Caco-2 (cell line): ENCODE measurements around the gene HPN. TPM values are rescaled to one million over a fixed set of nuclear protein-coding genes. Genes with fewer than 3 reads are reported as not detected.

Source experiments
- BruUV-seq: library from RNA; stranded (reverse); fragments of 400-500 nt; replicated peaks from 2 replicates; lab custom pipeline; 2021; lab: Mats Ljungman, UMichigan
- CTCF ChIA-PET: fragments of 300-600 bp; sonication (Branson Sonifier 250); formaldehyde crosslinking; loops from one replicate; lab custom pipeline; 2022; ENCODE audit warnings: antibody characterized with exemption; lab: Charles Lee
- POLR2A ChIA-PET: fragments of 300-600 bp; sonication (Branson Sonifier 250); formaldehyde crosslinking; loops from one replicate; lab custom pipeline; 2022; ENCODE audit warnings: antibody characterized with exemption; lab: Charles Lee
- DNase-seq, 2 experiments: peaks; one replicate each; pipeline versions ENCODE4 v3.0.0 to v3.0.0-alpha.2; 2020 to 2022
- H3K27me3 ChIP-seq: replicated peaks from 2 replicates; pipeline ENCODE4 v1.6.0; 2011; ENCODE audit warnings: low read length; ENCODE audit not compliant: control insufficient read depth, insufficient read depth
- H3K36me3 ChIP-seq: 2 replicates; pipeline ENCODE4 v1.5.1; 2011; ENCODE audit warnings: low read length; ENCODE audit not compliant: control insufficient read depth, insufficient read depth
- H3K4me1 ChIP-seq: fragments of 250-450 bp; sonication (Bioruptor Pico); 2 replicates; pipeline ENCODE4 v1.5.1; 2020; ENCODE audit warnings: mild to moderate bottlenecking
- H3K4me3 ChIP-seq: 2 replicates; pipeline ENCODE4 v1.5.1; 2011; ENCODE audit warnings: low read depth, mild to moderate bottlenecking, control low read depth, low read length
- H3K9me3 ChIP-seq: fragments of 250-450 bp; sonication (Bioruptor Pico); 2 replicates; pipeline ENCODE4 v1.5.1; 2020; ENCODE audit warnings: mild to moderate bottlenecking, moderate library complexity
- H3K27ac Mint-ChIP-seq: one replicate; pipeline ENCODE4 v1.8.0; 2022; ENCODE audit warnings: mixed read lengths; ENCODE audit not compliant: unreplicated experiment
- H3K27me3 Mint-ChIP-seq: one replicate; pipeline ENCODE4 v1.8.0; 2022; ENCODE audit warnings: mixed read lengths; ENCODE audit not compliant: insufficient read depth, unreplicated experiment
- H3K36me3 Mint-ChIP-seq: one replicate; pipeline ENCODE4 v1.8.0; 2022; ENCODE audit warnings: mild to moderate bottlenecking, mixed read lengths; ENCODE audit not compliant: insufficient read depth, unreplicated experiment
- H3K4me1 Mint-ChIP-seq: one replicate; pipeline ENCODE4 v1.8.0; 2022; ENCODE audit warnings: low read depth, mixed read lengths; ENCODE audit not compliant: unreplicated experiment
- H3K4me3 Mint-ChIP-seq: one replicate; pipeline ENCODE4 v1.8.0; 2022; ENCODE audit warnings: mild to moderate bottlenecking, moderate library complexity, mixed read lengths; ENCODE audit not compliant: unreplicated experiment
- H3K9me3 Mint-ChIP-seq: one replicate; pipeline ENCODE4 v1.8.0; 2022; ENCODE audit warnings: mixed read lengths; ENCODE audit not compliant: unreplicated experiment
- CTCF ChIP-seq, 2 experiments: fragments of 200-600 bp in 1 of 2; IDR thresholded peaks; 1 replicate in 1 of 2; 2 replicates in 1 of 2; pipeline versions ENCODE4 v1.5.1 to v1.8.0; 2011 to 2022; ENCODE audit warnings: antibody characterized with exemption in 1 of 2, control low read depth in 1 of 2, inconsistent platforms in 1 of 2, low read depth in 1 of 2, low read length in 1 of 2, mild to moderate bottlenecking in 1 of 2, moderate library complexity in 1 of 2; ENCODE audit not compliant: insufficient read depth in 1 of 2, severe bottlenecking in 1 of 2, unreplicated experiment in 1 of 2
- intact Hi-C: fragments of 100-400 bp; cut with micrococcal nuclease; formaldehyde crosslinking; loops from one replicate; pipeline ENCODE4 v1.10.0; 2022; ENCODE audit not compliant: unreplicated experiment
- total RNA-seq: library from RNA; stranded (reverse); gene quantifications from 2 replicates; pipeline ENCODE4 v1.2.3, GENCODE V29; 2022

The HPN gene
- total RNA-seq, 1 experiment from 2014 or later = 20.8 TPM

- intact Hi-C loops = no loop called here
- Mint-ChIP-seq H3K27me3 (no peaks in the 10 kb centered on the region), H3K36me3 (peaks cover 95% of the 10 kb centered on the region), H3K27ac (peak overlapping the region; percentile 23), H3K9me3 (no peaks in the 10 kb centered on the region), H3K4me1 (peaks cover 32% of the 10 kb centered on the region), H3K4me3 (no peak overlapping the region)
- H3K4me3 ChIP-seq = no peak overlapping the region
- TF ChIP-seq CTCF (IDR thresholded peaks at IDR 0.05; ENCODE audit: insufficient read depth in 1 of 2, low read depth in 1 of 2, low read length in 1 of 2, severe bottlenecking in 1 of 2, unreplicated experiment in 1 of 2) = no peak
- no TSS peak for BruUV-seq
- CTCF ChIA-PET = interaction anchor here (0.6 kb wide), 1 partner anchor 972 kb away, joined by 3 read pairs; no protein-coding TSS in a partner anchor
- H3K36me3 ChIP-seq = peaks cover 11% of the 10 kb centered on the region
- POLR2A ChIA-PET = interaction anchor here (0.6 kb wide), 1 partner anchor 12 kb away, joined by 3 read pairs; no protein-coding TSS in a partner anchor
- peaks cover 25% of the 10 kb centered on the region for H3K4me1 ChIP-seq
- no peak for DNase-seq
- H3K9me3 ChIP-seq = no peaks in the 10 kb centered on the region
- no peaks in the 10 kb centered on the region for H3K27me3 ChIP-seq
Measured at GRCh38 chr19:35009424-35010415, 31.8 kb upstream of the HPN start.

GRCh38 chr19:35011091-35011689, 30.3 kb upstream of the HPN start:
- CTCF ChIA-PET = no interaction called here
- peaks cover 12% of the 10 kb centered on the region for H3K4me1 ChIP-seq
- Mint-ChIP-seq H3K36me3 (peaks cover 96% of the 10 kb centered on the region), H3K4me1 (peaks cover 19% of the 10 kb centered on the region), H3K27ac (no peak overlapping the region), H3K27me3 (no peaks in the 10 kb centered on the region), H3K9me3 (no peaks in the 10 kb centered on the region), H3K4me3 (no peak overlapping the region)
- TF ChIP-seq CTCF (IDR thresholded peaks at IDR 0.05; ENCODE audit: insufficient read depth in 1 of 2, low read depth in 1 of 2, low read length in 1 of 2, severe bottlenecking in 1 of 2, unreplicated experiment in 1 of 2) = no peak
- BruUV-seq = no TSS peak
- H3K27me3 ChIP-seq = no peaks in the 10 kb centered on the region
- no peak overlapping the region for H3K4me3 ChIP-seq
- POLR2A ChIA-PET = no interaction called here
- intact Hi-C loops = no loop called here
- no peak for DNase-seq
- no peaks in the 10 kb centered on the region for H3K9me3 ChIP-seq
- peaks cover 13% of the 10 kb centered on the region for H3K36me3 ChIP-seq
